Smooth muscle cell (in vitro differentiated cells): ENCODE results near the gene CLUH. TPM values are rescaled to one million over a fixed set of nuclear protein-coding genes. Genes with fewer than 3 reads are reported as not detected.

Experiments
- DNase-seq: peaks from one replicate; lab custom pipeline; 2025; ENCODE audit not compliant: unreplicated experiment; lab: John Stamatoyannopoulos, UW
- H2AFZ ChIP-seq: fragments of 200-600 bp; sonication (generic); 2 replicates; pipeline ENCODE4 v1.6.0; 2016; ENCODE audit warnings: antibody characterized with exemption, low read depth, mild to moderate bottlenecking
- H3F3A ChIP-seq: fragments of 200-600 bp; sonication (generic); 2 replicates; pipeline ENCODE4 v1.6.0; 2017; ENCODE audit warnings: antibody characterized with exemption, low read depth
- H3K27ac ChIP-seq: fragments of 200-600 bp; sonication (generic); 2 replicates; pipeline ENCODE4 v1.5.1; 2016; ENCODE audit warnings: low read depth, mild to moderate bottlenecking
- H3K27me3 ChIP-seq: fragments of 200-600 bp; sonication (generic); 2 replicates; pipeline ENCODE4 v1.6.1; 2016; ENCODE audit warnings: low read depth, mild to moderate bottlenecking
- H3K36me3 ChIP-seq: fragments of 200-600 bp; sonication (generic); 2 replicates; pipeline ENCODE4 v1.5.1; 2016; ENCODE audit warnings: low read depth
- H3K4me1 ChIP-seq: fragments of 200-600 bp; sonication (generic); 2 replicates; pipeline ENCODE4 v1.5.1; 2016; ENCODE audit warnings: low read depth
- H3K4me2 ChIP-seq: fragments of 200-600 bp; sonication (generic); 2 replicates; pipeline ENCODE4 v1.6.0; 2016; ENCODE audit warnings: mild to moderate bottlenecking
- H3K4me3 ChIP-seq: fragments of 200-600 bp; sonication (generic); 2 replicates; pipeline ENCODE4 v1.5.1; 2016; ENCODE audit warnings: mild to moderate bottlenecking
- H3K79me2 ChIP-seq: fragments of 200-600 bp; sonication (generic); 2 replicates; pipeline ENCODE4 v1.6.0; 2016; ENCODE audit warnings: low read depth, mild to moderate bottlenecking
- H3K9ac ChIP-seq: fragments of 200-600 bp; sonication (generic); 2 replicates; pipeline ENCODE4 v1.6.0; 2016; ENCODE audit warnings: low read depth
- H3K9me3 ChIP-seq: fragments of 200-600 bp; sonication (generic); replicated peaks from 2 replicates; pipeline ENCODE4 v1.5.1; 2016; ENCODE audit warnings: low read depth
- H4K20me1 ChIP-seq: fragments of 200-600 bp; sonication (generic); 2 replicates; pipeline ENCODE4 v1.6.0; 2016; ENCODE audit warnings: low read depth
- WGBS: methylation state at CpG from one replicate; pipeline ENCODE4 v1.1.7; 2016; ENCODE audit warnings: low lambda C conversion rate; 5-methylcytosine and 5-hydroxymethylcytosine counted together
- polyA plus RNA-seq: library from polyadenylated mRNA; unstranded; fragments of >200 nt; fragmentation: Nextera tagmentation; extraction: Ambion mirVana; gene quantifications from 2 replicates; pipeline ENCODE4 v1.2.1, GENCODE V29; 2016
- total RNA-seq: library from RNA; depleted of rRNA; stranded (reverse); fragments of >200 nt; gene quantifications from 2 replicates; pipeline ENCODE4 v1.2.3, GENCODE V29; 2014
- TF ChIP-seq, protein P1 (sequence below): fragments of 200-600 bp; sonication (generic); IDR thresholded peaks from 2 replicates; pipeline ENCODE4 v1.5.1; 2017; ENCODE audit warnings: borderline replicate concordance, mild to moderate bottlenecking, antibody characterized with exemption; ENCODE audit not compliant: insufficient read depth, poor library complexity, severe bottlenecking

Gene CLUH
- total and polyA plus RNA-seq, 2 experiments from 2014 or later, result 13.4 to 15.4 TPM

DNA sequence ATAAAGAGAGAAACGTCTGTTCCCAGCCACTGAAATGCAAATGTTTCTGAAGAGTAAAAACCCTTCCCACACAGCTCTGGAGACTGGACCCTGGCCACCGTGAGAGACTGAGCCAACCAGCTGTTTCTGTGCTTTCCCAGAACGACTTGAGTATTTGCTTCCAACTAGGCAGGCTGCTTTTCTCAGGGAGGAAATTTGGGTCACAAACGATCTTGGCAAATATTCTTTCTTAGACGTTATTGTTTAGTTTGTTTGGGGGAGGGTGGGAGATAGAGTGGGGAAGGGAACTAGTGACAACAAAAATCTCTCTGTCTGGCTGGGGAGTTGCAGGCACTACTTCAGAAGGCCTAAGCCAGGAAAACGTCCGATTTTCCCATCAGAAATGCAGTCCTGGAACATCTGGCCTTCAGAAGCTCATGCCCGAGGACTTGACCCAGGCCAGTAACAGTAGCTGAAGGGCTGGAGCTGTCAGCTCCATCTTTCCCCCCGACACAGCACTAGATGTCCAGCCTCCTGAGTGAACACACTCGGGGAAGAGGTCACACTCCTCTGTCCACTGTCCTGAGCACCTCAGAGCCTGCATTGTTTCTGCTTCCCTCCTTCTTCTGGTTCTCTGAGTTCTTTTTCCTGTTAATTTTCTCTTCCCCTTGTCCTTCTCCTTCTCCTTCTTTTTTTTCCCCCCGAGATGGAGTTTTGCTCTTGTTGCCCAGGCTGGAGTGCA lies 33.9 kb upstream of the CLUH start:
- no peak for DNase-seq
- no peaks in the 10 kb centered on the region for H3F3A ChIP-seq
- no peaks in the 10 kb centered on the region for H3K79me2 ChIP-seq
- TF ChIP-seq, protein P1, sequence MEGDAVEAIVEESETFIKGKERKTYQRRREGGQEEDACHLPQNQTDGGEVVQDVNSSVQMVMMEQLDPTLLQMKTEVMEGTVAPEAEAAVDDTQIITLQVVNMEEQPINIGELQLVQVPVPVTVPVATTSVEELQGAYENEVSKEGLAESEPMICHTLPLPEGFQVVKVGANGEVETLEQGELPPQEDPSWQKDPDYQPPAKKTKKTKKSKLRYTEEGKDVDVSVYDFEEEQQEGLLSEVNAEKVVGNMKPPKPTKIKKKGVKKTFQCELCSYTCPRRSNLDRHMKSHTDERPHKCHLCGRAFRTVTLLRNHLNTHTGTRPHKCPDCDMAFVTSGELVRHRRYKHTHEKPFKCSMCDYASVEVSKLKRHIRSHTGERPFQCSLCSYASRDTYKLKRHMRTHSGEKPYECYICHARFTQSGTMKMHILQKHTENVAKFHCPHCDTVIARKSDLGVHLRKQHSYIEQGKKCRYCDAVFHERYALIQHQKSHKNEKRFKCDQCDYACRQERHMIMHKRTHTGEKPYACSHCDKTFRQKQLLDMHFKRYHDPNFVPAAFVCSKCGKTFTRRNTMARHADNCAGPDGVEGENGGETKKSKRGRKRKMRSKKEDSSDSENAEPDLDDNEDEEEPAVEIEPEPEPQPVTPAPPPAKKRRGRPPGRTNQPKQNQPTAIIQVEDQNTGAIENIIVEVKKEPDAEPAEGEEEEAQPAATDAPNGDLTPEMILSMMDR, result no peak
- WGBS, result 62% methylated on average over 11 of the region's 11 CpGs
- no peak overlapping the region for H3K4me3 ChIP-seq
- H2AFZ ChIP-seq, result no peak overlapping the region
- H3K4me1 ChIP-seq, result no peaks in the 10 kb centered on the region
- no peaks in the 10 kb centered on the region for H4K20me1 ChIP-seq
- H3K9ac ChIP-seq, result no peak overlapping the region
- no peaks in the 10 kb centered on the region for H3K36me3 ChIP-seq
- no peaks in the 10 kb centered on the region for H3K9me3 ChIP-seq
- peaks cover 45% of the 10 kb centered on the region for H3K27me3 ChIP-seq
- no peak overlapping the region for H3K4me2 ChIP-seq
- H3K27ac ChIP-seq, result no peak overlapping the region

DNA sequence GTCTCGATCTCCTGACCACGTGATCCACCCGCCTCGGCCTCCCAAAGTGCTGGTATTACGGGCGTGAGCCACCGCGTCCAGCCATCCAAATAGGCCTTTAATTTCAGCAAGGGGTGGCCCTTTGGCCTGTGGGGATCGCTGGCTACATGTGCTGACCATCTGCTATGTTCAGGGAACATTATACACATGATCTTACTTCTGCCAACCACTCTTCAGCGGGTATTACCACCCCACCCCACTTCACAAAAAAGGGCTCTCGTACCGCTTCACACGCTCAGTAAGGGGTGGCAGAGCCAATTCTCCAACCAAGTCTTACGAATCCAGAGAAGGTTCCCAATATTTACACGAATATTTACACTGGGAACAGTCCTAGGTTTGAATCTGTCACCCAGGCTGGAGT lies 26.1 kb upstream of the CLUH start:
- 96% methylated on average over 15 of the region's 15 CpGs for WGBS
- Histone ChIP-seq H3K9ac (no peak overlapping the region), H3K27me3 (peaks cover 6% of the 10 kb centered on the region), H3K27ac (no peak overlapping the region), H3K9me3 (no peaks in the 10 kb centered on the region), H3K4me2 (no peak overlapping the region), H3K79me2 (no peaks in the 10 kb centered on the region), H3K4me3 (no peak overlapping the region), H3F3A (no peaks in the 10 kb centered on the region), H3K4me1 (no peaks in the 10 kb centered on the region), H3K36me3 (no peaks in the 10 kb centered on the region), H2AFZ (no peak overlapping the region), H4K20me1 (no peaks in the 10 kb centered on the region)
- DNase-seq, result no peak
- TF ChIP-seq, protein P1, result no peak

DNA sequence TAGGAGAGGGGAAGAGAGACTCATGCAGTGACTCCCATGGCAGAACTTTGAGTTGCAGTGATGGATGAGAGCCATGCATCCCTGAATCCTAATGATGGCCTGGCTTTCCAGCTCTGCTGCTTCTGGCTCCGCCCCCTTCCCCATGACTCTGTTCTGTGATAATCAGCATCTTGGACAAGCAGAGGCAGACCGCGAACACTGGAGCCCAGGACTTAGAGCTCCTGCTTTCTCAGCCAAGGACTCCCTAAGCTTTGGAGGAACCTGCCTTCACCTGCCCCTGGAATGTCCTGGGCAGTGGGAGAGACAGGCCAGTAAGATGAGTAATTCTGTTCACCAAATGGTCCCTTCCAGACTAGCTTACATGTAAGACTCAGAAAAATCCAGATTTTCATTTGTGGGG lies 25.4 kb upstream of the CLUH start:
- Histone ChIP-seq H3K4me2 (no peak overlapping the region), H4K20me1 (no peaks in the 10 kb centered on the region), H2AFZ (no peak overlapping the region), H3K27ac (no peak overlapping the region), H3K27me3 (peaks cover 3% of the 10 kb centered on the region), H3K79me2 (no peaks in the 10 kb centered on the region), H3K4me3 (no peak overlapping the region), H3K9me3 (no peaks in the 10 kb centered on the region), H3F3A (no peaks in the 10 kb centered on the region), H3K9ac (no peak overlapping the region), H3K36me3 (no peaks in the 10 kb centered on the region), H3K4me1 (no peaks in the 10 kb centered on the region)
- TF ChIP-seq, protein P1, result no peak
- WGBS, result 87% methylated on average over 3 of the region's 3 CpGs
- no peak for DNase-seq

DNA sequence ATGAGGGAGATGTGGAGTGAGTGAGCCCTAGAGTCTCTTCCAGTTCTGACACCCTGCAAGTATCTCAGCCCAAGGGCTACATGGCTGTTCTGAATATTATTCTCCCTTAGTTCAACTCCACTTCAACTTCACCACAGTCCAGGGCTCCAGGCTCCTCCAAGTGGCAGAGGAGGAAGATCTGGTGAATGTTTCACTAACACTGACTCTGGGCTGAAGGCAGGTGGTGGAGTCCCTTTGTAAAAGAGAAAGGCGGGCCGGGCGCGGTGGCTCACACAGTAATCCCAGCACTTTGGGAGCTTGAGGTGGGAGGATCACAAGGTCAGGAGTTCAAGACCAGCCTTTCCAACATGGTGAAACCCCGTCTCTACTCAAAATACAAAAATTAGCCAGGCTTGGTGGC lies 24.3 kb upstream of the CLUH start:
- no peaks in the 10 kb centered on the region for H3K4me1 ChIP-seq
- no peaks in the 10 kb centered on the region for H3K36me3 ChIP-seq
- no peak for DNase-seq
- no peak overlapping the region for H3K4me3 ChIP-seq
- H4K20me1 ChIP-seq, result no peaks in the 10 kb centered on the region
- H3F3A ChIP-seq, result no peaks in the 10 kb centered on the region
- peaks cover 3% of the 10 kb centered on the region for H3K27me3 ChIP-seq
- WGBS, result 95% methylated on average over 5 of the region's 5 CpGs
- H3K4me2 ChIP-seq, result no peak overlapping the region
- H2AFZ ChIP-seq, result no peak overlapping the region
- TF ChIP-seq, protein P1, result no peak
- no peak overlapping the region for H3K27ac ChIP-seq
- no peak overlapping the region for H3K9ac ChIP-seq
- H3K79me2 ChIP-seq, result no peaks in the 10 kb centered on the region
- no peaks in the 10 kb centered on the region for H3K9me3 ChIP-seq
